ENCODE measurements around the gene FN1.

FN1 gene

GRCh38 chr2:215435870-215436704 lies at the start of gene FN1:
TSS of gene FN1 (minus strand) at chr2:215436068. CDS start at chr2:215435802, 266 bp downstream.
- in situ Hi-C loops (cut with MboI; ENCODE audit: low sequenced_read_pairs), result no loop called here

- in situ Hi-C loops (cut with MboI; ENCODE audit: low sequenced_read_pairs), result no loop called here
Measured at GRCh38 chr2:215485032-215485431, 49.2 kb upstream of the FN1 start.

DNA sequence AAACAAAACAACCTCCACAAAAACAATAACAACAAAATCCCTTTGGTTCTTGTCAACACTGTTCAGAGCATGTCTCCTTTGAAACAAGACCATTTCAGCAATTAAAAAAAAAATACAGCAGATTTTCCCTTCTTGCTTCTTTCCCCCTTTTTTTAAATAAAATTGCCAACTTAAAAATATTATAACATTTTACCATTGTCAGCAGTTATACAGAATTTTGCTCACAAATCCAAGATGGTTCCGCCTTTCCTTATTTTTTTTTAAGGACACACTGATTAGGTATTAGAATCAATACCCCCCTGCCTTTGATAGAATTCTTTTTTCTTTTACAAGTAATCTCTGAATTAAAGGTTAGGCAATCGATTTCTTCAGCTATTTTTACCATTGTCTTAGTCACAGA lies 48.7 kb upstream of the FN1 start:
- in situ Hi-C loops (cut with MboI; ENCODE audit: low sequenced_read_pairs), result no loop called here

GRCh38 chr2:215483431-215483830 lies 47.6 kb upstream of the FN1 start:
- in situ Hi-C loops (cut with MboI; ENCODE audit: low sequenced_read_pairs), result no loop called here

DNA sequence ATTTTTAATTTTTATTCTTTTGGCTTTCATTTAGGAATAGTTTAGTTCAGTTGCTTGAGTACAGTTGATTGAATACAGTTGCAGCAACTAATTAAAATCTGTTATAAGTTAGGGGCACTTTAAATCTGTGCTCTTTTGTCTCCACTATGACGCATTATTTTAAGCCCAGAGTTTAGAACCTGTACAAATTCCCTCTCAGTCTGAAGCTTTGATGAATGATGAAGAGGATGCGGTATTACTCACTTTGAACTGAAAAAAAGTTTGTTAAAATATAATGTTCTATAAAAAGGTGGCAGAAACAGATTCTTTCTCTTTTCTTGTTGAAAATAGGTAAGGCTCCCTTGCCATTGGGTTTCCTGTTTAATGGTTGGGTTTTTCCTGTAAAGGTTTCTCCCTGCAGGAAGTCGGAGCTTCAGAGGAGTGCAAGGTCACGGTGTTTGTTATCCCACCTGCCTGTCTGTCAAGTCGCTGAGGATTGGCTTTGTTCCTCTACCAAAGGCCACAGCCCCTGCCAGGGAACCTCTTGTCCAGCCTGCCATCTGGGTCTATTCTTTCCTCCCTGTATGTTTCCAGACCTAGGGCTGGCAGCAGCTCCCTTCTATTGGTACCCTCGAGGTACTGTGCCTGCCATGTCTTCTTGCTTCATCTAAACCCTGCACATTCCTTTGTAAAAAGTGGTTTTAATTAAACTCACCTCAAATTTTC lies 43.8 kb upstream of the FN1 start:
- in situ Hi-C loops (cut with MboI; ENCODE audit: low sequenced_read_pairs), result no loop called here

- in situ Hi-C loops (cut with MboI; ENCODE audit: low sequenced_read_pairs), result no loop called here
Measured at GRCh38 chr2:215479121-215479520, 43.3 kb upstream of the FN1 start.

GRCh38 chr2:215476424-215476823 lies 40.6 kb upstream of the FN1 start:
- in situ Hi-C loops (cut with MboI; ENCODE audit: low sequenced_read_pairs), result no loop called here

DNA sequence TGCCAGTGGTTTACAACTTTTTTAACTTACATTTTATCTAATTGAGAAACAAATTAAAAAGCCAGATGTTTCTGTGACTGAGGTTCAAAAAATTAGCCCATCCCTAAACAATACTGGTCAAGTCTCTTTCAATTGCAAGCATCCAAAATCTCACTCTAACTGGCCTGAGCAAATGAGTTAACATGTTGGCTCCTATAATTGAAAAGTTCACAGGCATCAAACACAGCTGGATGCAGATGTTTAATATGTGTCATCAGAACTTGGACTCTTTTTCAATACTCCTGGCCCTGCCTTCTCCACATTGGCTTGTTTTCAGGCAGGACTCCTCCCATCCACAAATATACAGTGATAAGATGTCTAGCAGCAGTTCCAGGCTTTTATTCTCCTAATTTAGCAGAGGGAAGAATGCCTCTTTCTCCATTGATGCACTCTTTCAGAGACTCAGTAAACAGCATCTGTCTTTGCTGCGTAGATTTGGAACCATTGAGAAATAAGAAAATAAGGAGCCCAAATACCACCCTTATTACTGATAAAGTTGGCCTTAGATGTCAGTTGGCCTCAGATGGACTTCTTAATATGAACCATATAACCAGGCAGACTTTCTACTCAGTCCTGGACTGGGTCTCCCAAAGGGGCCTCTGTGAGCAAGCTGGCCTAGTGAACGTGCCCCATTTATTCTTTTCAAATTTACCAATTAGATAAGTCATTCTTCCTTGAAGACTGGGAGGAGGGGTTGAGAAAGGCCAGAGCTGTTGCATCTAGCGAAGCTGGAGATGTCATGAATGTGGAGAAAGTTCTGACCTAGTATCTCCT lies 30.4 kb upstream of the FN1 start:
- in situ Hi-C loops (cut with MboI; ENCODE audit: low sequenced_read_pairs), result loop anchor here (25.0 kb wide), 1 partner anchor 446 kb away; no protein-coding TSS in a partner anchor

DNA sequence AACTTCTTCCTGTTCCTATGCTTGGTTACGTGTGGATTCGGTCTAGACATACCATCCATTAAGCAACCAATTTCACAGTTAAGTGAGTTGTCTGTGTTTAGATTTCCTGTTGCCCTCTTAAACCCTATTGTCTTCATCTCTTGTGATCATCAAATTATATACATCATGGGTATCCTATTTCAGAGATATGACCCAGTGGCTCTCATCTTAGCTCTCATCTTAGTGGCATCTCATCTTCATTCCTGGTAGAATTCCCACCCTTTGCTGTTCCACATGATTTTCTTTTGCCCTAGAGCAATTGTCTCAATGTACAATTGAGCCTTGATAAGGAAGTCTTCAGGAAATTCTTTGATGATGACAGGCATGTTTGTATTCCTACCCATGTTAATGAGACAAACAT lies 29.4 kb upstream of the FN1 start:
- in situ Hi-C loops (cut with MboI; ENCODE audit: low sequenced_read_pairs), result loop anchor here (25.0 kb wide), 1 partner anchor 447 kb away; no protein-coding TSS in a partner anchor

DNA sequence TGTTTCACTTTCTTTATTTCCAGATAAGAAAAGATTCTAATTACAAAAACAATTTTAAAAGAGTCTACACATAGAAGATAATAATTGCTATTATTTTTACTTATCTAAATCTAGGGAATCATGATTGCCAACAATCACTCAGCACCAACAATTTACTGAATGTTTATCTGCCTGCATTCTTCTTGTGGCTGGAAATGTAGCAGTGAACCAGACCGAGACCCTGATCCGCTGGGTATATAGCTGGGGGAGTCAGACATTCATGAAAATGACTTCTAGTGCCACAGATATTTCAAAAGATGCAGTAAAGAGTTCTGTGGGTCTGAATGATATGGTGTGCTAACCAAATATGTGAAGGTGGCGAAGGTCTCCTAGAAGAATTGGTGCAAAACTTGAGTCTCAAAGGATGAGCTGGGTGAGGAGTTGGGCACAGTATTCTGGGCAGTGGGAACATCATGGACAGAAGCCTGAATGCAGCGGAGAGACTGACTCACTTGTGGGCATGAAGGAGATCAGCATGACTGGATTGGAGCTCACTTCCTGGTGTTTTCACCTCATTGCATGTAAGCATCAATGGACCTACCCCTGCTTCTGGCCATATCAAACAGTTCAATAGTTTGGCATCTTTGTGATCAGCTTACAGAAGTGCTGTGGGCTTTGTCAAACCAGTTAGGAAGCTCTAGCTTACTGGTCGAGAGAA lies 26.1 kb upstream of the FN1 start:
- in situ Hi-C loops (cut with MboI; ENCODE audit: low sequenced_read_pairs), result loop anchor here (25.0 kb wide), 1 partner anchor 450 kb away; no protein-coding TSS in a partner anchor

- in situ Hi-C loops (cut with MboI; ENCODE audit: low sequenced_read_pairs), result loop anchor here (25.0 kb wide), 1 partner anchor 451 kb away; no protein-coding TSS in a partner anchor
Measured at GRCh38 chr2:215460682-215461382, 25.0 kb upstream of the FN1 start.

GRCh38 chr2:215455958-215456357 lies 20.1 kb upstream of the FN1 start:
- in situ Hi-C loops (cut with MboI; ENCODE audit: low sequenced_read_pairs), result loop anchor here (25.0 kb wide), 1 partner anchor 456 kb away; no protein-coding TSS in a partner anchor

- in situ Hi-C loops (cut with MboI; ENCODE audit: low sequenced_read_pairs), result loop anchor here (25.0 kb wide), 1 partner anchor 458 kb away; no protein-coding TSS in a partner anchor
Measured at GRCh38 chr2:215454519-215455246, 18.8 kb upstream of the FN1 start.

- in situ Hi-C loops (cut with MboI; ENCODE audit: low sequenced_read_pairs), result loop anchor here (25.0 kb wide), 1 partner anchor 460 kb away; no protein-coding TSS in a partner anchor
Measured at GRCh38 chr2:215452725-215453124, 16.9 kb upstream of the FN1 start.

DNA sequence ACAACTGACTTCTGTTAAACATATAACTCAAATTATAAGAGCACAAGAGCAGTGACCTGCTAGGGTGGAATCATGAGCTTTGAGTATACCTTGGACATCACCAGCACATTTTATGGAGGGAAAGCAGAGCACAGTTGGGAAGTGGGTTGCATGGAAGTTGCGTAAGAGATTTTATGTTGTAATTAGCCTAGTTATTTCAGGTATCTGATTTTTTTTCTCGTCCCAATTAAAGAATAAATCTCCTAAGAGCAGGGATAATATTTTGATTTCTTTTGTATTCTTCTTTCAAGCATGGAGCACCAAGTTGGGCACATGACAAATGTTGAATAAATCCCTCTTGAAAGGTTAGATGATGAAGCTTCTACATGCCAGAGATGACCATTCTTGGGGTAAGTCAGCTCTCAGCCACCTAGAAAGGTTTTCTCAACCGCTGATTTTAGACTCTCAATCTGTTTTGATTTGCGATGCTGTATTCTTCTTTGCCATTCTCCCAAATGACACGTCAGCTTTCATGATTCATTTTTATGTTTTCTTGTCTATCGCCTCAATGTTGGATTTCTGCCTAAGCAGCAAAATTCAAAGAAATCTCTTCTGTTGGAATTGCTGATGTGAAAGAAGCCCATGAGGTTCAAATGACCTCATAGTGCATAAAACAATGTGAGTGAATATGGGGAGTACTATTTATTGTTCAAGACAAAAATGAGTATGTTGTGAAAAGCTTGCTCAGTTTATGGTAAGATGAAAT lies 15.3 kb upstream of the FN1 start:
- in situ Hi-C loops (cut with MboI; ENCODE audit: low sequenced_read_pairs), result loop anchor here (25.0 kb wide), 1 partner anchor 461 kb away; no protein-coding TSS in a partner anchor

DNA sequence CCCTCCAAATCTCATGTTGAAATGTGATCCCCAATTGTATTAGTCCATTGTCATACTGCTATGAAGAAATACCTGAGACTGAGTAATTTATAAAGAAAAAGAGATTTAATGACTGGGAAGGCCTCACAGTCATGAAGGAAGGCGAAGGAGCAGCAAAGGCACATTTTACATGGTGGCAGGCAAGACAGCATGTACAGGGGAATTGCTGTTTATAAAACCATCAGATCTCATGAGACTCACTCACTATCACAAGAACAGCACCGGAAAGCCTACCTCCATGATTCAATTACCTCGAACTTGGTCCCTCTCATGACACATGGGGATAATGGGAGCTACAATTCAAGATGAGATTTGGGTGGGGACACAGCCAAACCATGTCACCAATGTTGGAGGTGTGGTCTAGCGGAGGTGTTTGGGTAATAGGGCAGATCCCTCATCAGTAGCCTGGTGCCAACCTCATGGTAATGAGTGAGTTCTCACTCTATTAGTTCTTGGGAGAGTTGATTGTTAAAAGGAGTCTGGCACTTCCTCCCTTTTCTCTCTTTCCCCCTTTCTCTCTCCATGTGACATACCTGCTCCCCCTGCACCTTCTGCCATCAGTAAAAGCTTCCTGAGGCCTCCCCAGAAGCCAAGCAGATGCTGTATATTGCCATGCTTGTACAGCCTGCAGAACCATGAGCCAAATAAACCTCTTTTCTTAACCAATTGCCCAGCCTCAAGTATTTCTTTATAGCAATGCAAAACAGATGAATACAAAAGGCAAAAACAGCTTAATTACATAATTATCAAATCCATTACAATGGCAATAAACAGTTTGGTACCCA lies 14.5 kb upstream of the FN1 start:
- in situ Hi-C loops (cut with MboI; ENCODE audit: low sequenced_read_pairs), result loop anchor here (25.0 kb wide), 1 partner anchor 462 kb away; no protein-coding TSS in a partner anchor

- in situ Hi-C loops (cut with MboI; ENCODE audit: low sequenced_read_pairs), result no loop called here
Measured at GRCh38 chr2:215447673-215448081, 11.8 kb upstream of the FN1 start.
